GM21576 (cell line): Measurements from ENCODE around the gene TSC1.
"Not testable (repeated sequence)": the region's sequence is repeated elsewhere in the genome, so short reads cannot be mapped to it uniquely, and the experiment has no call there.

ENCODE experiments used
- ATAC-seq: cut with Tn5 transposase; IDR thresholded peaks from one replicate; pipeline ENCODE4 v1.9.1; 2021; ENCODE audit warnings: mild to moderate bottlenecking, moderate library complexity; ENCODE audit not compliant: unreplicated experiment

TSC1 gene

DNA sequence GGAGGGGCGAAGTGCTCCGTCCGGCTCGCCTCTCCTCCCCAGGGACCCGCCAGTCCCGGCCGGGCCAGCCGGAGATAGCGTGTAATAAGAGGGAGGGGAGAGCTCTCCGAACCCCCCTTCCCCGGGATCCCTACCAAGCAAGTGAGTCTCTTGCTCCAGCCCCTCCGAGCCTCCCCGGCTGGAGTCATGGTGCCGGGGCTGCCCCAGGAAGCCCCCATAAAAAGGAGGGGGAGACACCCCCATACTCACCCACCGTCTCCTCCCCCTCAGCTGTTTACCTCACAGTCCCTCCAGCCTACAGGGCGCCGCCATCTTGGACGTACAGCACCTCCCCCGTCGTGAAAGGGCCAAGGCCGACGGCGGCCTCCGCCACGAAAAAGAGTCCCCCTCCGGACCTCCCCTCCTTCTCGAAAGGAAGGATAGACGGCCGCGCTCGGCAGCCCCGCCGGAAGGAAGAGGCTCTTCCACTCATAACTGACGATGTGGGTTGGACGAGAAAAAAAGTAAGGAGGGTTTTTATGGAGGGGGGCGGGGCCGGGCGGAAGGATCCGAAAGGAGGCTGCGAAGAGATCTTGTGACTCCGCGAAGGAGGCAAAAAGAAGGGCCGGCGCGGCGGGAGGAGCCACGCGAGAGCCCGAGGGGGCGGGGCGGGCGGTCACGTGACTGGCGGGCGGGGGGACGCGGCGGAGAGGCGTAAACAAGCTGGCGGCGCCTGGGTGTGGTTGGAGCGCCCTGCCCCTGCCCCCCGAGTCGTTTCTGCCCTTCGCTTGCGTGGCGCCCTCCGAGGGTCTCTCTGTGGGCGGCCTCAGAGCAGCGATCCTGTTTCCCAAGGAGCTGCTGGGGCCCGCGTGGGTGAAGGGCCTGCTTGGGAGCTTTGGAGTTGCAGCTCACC lies at the start of gene TSC1:
Gene TSC1, minus strand, starts transcription at position 323 of the 892 bp plus-strand sequence. CDS start 15,744 bp downstream, outside the sequence.
- ATAC-seq, result peak; percentile 65

DNA sequence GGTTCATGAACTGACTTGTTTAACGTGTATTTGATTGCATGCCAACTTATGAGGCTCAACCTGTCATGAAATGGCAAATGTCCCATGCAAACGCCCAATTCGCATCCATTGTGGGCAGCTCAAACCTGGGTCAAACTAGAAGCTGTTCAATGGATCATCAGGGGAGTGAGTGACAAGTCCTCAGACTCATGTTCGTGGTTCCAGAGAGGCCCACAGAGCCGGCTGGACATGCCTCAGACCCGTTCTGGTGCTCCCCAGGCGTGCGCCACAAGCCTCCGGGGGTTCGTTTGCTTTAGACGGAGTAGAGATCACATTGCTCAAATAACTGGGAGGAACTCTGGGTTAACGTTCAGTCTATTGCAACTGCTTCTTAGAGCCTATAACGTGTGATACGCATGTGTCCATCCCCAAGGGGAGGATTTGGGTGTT lies 49.1 kb upstream of the TSC1 start:
- no peak for ATAC-seq

DNA sequence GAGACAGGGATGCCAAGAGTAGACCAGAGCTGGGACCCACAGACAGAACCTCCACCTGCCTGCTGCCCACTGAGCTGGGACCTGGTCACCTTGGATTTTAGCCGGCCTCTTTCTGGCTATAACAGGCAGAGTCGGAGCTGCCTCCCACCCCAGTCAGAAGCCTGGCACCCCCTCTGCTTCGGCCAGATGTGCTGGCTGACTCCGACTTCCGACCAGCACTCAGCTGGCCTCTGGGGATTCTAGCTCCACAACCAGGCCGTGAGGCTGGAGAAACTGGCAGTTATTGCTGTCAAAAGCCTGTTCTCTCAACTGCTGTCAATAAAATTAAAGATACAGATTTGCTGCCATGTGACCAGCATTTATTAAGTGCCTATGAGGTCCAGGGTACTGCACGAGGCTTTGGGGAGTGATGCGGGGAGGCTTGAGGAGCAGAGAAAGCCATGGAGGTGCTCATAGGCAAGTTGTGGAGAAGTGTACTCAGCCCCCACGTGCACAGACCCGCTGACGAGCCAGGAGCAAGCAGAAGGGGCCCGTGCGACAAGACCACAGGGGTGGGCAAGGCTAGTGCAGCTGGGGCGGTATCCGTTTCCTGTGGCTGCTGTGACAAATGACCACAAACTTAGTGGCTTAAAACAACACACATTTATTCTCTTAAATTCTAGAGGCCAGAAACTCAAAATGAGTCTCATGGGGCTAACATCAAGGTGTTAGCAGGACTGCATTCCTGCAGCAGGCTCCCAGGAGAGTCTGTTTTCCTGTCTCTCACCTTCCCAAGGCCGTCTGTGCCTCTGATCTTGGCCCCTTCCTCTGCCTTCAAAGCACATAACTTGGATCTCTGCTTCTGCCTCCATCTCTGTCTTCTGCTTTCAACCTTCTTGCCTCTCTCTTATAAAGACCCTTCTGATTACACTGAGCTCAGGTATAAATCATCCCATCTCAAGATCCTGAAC lies 47.2 kb upstream of the TSC1 start:
- ATAC-seq, result no peak

DNA sequence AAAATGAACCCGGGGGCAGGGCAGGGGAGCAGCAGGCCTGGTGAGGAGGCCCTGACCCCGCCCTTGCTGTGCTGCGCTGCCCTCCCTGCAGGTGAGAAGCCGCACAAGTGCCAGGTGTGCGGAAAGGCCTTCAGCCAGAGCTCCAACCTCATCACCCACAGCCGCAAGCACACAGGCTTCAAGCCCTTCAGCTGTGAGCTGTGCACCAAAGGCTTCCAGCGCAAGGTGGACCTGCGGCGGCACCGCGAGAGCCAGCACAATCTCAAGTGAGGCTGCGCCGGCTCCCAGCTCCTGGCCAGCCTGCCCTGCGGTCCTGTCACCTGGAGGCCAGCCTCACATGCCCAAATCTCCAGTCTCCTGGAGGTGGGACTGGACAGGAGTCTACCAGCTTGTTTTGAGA lies 46.4 kb upstream of the TSC1 start:
- ATAC-seq, result no peak

DNA sequence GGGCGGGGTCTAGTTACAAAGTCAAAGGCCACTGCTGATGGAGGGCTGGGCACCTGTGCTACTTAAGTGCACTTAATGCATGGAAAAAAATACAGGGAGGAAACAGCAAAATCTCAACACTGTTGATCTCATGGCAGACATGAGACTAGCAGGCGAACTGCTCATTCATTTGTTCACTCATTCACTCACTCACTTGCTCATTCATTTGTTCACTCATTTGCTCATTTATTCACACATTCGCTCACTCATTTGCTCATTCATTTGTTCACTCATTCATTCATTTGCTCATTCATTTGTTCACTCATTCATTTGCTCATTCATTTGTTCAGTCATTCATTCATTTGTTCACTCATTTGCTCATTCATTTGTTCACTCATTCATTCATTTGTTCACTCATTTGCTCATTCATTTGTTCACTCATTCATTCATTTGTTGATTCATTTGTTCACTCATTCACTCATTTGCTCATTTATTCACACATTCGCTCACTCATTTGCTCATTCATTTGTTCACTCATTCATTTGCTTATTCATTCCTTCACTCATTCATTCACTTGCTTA lies 45.7 kb upstream of the TSC1 start:
- ATAC-seq, result not testable (repeated sequence)

DNA sequence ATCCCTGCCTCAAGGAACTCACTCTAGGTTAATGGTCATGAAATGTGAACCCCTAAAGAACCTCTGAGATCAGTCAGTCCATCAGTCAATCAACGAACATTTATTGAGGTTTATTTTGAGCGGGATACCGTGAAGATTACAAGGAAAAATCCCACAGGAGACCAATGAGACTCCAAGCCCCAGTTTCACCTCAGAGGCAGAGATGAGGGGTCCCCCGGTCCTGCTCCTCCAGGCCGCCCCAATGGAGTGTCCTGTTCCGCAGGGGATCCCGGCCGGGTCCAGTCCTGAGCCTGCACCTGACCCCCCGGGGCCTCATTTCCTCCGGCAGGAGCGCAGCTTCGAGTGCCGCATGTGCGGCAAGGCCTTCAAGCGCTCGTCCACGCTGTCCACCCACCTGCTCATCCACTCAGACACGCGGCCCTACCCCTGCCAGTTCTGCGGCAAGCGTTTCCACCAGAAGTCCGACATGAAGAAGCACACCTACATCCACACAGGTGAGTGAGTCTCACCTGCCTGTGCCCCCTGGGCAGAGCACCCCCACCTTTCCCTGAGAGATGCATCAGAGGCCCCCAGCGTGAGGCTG lies 45.1 kb upstream of the TSC1 start:
- no peak for ATAC-seq

DNA sequence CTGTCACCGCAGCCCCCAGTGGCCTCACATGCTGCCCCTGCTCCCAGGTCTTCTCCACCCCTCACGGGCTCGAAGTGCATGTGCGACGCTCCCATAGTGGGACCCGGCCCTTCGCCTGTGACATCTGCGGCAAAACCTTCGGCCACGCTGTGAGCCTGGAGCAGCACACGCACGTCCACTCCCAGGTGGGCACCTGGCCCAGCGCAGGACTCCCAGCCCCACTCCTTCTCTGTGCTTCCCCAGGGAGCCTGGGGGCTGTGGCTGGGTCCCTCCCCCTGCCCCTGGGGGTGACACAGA lies 44.5 kb upstream of the TSC1 start:
- no peak for ATAC-seq

DNA sequence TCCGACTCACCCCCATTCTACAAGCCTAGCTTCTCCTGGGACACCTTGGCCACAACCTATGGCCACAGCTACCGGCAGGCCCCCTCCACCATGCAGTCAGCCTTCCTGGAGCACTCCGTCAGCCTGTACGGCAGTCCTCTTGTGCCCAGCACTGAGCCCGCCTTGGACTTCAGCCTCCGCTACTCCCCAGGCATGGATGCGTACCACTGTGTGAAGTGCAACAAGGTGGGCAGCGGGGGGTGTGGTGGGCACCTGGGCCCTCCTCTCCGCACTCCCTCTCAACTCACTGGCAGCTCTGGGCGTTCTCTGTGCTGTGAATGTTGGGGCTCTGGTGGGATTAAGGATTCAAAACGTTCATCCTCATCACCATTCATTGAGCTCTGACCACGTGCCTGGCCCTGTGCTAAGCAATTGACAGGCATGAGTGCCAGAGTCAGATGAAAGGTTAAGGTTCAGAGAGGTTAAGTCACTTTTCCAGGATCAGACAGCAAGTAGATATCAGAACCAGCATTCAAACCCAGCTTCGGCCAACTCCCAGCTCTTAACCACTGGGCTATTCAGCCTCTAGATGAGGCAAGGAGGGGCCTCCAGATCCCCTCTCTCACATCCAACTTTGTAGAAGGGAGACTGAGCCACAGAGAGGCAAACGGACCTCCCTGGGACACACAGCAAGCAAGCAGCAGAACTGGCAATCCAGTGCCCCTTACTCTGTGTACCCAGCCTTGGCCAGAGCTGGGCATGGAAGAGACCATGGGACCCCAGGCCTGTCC lies 44.0 kb upstream of the TSC1 start:
- no peak for ATAC-seq

DNA sequence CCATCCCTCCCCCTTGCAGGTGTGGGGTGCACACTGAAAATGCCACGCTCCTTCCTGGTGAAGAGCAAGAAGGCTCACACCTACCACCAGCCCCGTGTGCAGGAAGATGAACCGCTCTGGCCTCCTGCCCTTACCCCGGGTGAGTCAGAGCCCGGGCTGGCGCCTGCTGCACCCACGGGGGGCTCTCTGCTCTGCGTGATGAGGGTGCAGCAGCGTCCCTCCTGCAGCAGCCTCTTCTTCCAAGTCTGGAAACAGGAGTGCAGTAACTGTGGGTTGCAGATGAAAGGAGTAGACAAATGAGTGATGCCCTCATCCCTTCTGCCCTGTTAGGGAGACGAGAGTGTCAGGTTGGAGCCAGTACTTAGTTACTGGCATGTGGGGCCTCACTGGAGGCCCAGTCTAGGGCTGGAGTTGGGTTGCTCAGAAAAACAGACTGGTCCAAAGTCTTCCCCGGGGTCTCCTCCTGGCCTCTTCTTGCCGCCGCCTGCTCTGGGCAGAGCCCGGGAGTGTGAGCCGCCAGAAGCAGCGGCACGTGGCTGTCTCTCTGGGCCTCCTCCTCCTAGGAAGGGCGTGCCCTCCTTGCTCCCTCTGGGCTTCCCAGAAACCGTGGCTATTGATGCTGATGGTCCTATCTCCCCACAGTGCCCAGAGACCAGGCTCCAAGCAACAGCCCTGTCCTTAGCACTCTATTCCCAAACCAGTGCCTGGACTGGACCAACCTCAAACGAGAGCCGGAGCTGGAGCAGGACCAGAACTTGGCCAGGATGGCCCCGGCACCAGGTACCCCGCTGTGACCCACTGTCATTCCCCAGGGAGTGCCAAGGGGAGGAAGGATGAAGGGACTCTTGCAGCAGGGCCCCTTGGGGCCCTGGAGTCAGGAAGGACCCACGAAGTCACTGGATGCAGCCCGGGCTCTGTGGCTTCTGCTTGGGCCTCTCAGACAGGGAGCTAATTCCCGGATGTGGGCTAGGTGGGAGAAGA lies 42.5 kb upstream of the TSC1 start:
- ATAC-seq, result no peak

DNA sequence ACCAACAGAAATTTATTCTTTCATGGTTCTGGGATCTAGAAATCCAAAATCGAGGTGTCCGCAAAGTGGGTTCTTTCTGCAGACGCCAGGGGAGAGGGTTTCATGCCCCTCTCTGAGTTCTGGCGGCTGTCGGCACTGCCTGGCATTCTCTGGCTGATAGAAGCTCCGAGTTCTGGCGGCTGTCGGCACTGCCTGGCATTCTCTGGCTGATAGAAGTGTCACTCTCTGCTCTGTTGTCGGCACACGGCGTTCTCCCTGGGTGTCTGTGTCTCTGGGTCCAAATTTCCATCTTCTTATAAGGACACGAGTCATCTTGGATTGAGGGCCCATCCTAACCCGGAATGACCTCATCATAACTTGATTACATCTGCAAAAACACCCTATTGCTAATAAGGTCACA lies 41.7 kb upstream of the TSC1 start:
- no peak for ATAC-seq

DNA sequence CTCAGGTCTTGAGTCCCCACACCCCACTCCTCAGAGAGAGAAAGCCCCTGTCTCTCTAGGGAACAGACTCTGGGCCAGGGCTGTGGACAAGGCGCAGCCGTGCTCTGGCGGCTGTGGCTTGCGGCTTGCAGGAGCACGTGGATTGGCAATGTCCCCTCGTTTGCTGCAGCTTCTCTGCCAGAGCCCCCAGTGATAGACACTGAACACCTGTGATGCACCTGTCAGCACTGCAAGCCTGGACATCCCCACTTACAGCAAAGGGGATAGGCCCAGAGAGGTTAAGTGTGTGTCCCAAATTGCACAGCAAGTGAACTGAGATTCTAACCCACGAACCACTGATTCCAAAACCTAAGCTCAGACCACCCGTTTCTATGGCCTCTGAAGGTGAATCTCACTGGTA lies 41.1 kb upstream of the TSC1 start:
- no peak for ATAC-seq

DNA sequence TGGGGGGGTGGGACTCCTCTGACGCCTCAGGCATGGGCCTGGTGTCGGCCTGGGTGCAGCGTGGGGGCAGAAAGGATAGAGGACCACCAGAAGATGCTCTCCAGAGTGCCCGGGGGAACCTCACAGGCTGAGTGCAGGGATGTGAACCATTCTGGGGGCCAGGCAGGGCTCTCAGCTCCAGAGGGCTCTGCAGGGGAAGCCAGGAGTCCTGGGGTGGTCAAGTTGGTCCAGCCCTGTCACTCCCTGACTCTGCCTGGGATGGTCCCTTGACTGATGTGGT lies 40.6 kb upstream of the TSC1 start:
- ATAC-seq, result no peak

DNA sequence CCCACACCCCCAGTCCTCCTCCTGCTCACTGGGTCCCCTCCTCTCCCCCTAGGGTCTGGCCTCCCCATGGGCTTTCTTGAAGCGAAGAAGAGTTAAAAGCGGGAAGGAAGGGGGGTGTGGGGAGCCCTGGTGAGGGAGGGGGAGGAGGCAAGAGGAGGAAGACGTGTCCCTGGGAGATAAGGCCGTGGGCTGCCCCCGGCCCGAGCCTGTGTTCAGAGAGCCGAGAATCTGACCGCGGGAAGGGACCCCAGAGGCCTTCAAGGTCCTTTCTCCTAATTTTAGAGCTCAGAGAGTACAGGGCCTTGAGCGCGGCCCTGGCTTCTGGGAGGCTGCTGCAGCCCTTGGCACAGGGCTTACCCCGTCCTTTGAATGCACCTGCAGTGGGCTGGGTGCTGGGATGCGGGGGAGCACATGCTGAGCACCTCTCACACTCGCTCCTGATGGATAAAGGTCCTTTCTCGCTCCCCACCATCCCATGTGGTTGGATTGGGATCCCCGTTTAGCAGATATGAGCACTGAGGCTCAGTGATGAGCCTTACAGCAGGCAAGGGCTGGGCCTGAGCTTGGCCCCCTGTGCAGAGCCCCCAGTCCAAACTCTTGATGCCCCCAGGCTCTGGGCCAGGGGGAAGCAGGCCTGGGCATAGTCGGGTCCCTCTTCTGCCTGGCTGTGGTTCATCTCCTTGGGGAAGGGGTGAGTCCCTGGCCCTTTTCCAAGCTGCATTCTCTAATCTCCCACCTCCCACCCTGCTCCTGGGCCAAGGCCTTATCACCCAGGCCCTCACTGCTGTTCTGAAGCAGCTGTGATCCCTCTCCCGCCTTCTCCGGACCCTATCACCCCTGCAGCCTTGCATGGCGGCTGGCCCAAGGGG lies 40.0 kb upstream of the TSC1 start:
- ATAC-seq, result no peak

DNA sequence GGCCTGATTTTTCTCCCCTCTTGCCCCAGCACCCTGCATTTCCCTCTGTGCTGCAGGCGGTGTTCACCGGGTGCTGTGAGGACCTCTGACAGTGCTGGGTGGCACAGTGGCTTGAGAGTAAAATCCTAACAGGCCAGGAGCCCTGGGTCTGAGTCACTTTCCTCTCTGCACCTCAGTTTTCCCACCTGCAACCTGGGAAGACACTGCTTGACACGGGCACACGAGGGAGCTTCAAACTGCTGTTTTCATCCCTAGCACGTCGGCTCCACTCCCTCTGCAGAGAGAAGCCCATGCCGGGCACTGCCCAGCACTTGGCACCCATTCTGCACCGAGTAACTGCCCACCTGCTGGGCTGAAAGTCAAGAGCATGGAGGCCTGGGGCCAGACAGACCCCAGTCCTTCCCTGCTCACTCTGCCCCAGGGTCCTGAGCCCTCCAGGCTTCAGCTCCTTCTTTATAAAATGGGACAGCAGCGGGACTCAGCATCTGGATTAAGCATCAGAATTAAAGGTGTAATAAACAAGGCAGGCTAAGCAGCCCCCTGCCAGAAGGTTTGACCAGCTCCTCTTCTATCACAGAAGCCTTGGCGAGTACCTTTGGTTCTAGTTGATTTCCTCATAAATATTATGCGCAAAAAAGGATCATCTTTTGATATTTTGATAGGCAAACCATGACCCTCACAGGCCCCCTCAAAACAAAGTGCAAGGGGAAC lies 39.2 kb upstream of the TSC1 start:
- no peak for ATAC-seq

DNA sequence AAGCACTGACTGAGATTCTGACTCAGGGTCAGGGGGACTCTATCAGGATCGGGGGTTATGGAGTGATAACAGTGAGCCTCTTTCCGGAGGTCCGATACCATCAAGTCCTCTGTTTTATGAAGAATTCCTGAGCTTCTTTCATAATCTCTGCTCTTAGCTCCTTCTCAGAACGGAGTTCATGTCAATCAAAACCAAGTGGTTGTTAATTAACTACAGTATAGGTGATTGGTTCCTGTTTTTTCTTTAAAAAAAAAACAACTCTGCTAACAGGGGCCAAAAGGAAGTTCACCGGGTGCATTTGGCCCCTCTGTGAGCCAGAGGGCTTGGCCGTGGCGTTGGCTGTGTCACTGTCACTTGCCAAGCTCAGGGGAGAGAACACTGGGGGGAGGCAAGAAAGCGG lies 38.0 kb upstream of the TSC1 start:
- no peak for ATAC-seq

DNA sequence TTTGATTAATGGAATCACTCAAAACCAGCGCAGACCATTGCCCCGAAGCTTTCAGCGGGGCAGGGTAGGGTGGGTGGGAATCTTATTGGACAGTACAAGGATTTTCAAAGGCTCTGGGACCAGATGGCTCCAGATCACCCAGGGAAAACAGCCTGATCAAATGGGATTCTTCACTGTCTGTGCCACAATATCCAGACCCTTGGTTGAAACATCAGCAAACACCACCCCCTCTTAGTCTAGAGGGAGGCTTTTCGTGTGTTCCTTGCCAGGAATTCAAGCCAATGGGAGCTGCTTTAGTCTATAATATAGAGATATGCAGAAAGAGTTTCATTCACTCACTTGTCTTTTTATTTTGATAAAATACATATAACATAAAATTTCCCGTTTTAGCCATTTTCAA lies 35.7 kb upstream of the TSC1 start:
- no peak for ATAC-seq

DNA sequence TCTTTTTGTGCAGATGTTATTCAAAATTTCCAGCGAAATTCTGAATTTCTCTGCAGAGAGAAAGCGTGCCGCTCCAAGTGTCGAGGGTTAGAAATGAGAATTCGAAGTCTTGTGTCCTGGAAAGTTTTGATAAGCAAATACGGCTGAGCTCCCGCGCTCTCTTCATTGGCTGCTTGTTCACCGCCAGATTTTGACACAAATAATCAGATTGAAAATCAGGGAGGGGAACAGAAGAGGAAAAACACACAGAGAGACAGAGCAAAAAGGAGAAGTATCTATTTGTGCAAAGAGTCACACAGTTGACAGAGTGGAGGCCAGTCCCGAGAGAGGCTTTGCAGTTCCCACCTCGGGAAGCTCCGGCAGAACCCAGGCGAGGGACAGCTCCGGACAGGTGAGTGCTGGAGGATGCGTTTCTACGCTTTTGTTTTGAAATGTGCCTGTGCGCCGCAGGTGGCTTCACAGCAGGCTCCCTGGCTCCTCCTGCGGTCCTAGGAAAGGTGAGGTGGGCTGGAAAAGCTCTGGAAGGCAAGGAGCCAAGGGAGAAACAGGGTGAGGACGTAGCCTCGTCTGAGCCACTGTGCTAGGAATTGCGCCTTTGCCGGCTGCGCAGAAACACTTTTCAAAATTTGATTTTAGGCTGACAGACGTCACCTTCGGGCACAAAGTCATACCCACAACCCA lies 34.2 kb upstream of the TSC1 start, which contains the start of gene GFI1B:
Gene GFI1B, plus strand, starts transcription at position 244 of the 681 bp plus-strand sequence. CDS start 7,985 bp downstream, outside the sequence.
- no peak for ATAC-seq
